GM10847 (cell line): ENCODE results near the gene DXO.
"Not testable (repeated sequence)": the region's sequence is repeated elsewhere in the genome, so short reads cannot be mapped to it uniquely, and the experiment has no call there.

Experiments used
- POLR2A ChIP-seq: IDR thresholded peaks from 2 replicates; pipeline ENCODE4 v1.6.1; 2011; ENCODE audit not compliant: insufficient read length; ENCODE audit errors: extremely low read depth

The DXO gene

DNA sequence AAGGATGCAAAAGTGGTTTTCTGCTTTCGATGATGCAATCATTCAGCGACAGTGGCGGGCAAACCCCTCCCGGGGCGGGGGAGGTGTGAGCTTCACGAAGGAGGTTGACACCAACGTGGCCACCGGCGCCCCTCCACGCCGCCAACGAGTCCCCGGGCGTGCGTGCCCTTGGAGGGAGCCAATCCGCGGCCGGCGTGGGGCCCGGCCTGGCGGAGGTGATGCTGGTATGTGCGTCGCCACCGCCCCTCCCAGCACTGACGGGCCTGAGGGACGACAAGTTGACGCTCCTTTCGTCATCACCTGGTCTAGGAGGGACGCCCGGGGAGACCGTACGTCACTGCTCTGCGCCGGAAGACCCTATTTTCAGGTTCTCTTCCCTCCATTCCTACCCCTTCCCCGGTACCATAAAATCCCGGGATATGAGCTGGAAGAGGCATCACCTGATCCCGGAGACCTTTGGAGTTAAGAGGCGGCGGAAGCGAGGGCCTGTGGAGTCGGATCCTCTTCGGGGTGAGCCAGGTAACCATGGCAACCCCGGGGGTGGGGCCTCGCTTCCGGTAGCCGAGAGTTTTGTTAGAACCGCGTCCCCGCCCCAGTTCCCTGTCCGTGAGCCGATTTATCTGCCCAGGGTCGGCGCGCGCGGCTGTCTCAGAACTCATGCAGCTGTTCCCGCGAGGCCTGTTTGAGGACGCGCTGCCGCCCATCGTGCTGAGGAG is at the start of gene DXO:
TSS of gene DXO (minus strand) at position 146 of the 716 bp plus-strand sequence. CDS start 463 bp downstream, outside the sequence.
- TF ChIP-seq POLR2A = peak; percentile 24

DNA sequence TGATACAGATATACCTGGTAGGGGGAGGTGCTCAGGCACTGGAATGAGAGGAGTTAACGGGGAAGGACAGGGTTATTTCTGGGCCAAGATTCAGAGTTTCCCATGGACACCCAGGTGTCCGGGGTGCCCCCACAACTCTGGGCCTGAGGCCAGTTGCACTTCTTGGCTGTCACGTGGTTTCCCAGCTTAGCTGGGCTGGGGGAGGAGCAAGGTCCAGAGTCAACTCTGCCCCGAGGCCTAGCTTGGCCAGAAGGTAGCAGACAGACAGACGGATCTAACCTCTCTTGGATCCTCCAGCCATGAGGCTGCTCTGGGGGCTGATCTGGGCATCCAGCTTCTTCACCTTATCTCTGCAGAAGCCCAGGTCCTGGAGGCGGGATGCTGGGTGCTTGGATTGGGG is 42.6 kb upstream of the DXO start, which contains the start of gene C4B:
TSS of gene C4B (plus strand) at position 249 of the 400 bp plus-strand sequence. CDS start at position 300, 51 bp downstream.
- not testable (repeated sequence) for TF ChIP-seq POLR2A

DNA sequence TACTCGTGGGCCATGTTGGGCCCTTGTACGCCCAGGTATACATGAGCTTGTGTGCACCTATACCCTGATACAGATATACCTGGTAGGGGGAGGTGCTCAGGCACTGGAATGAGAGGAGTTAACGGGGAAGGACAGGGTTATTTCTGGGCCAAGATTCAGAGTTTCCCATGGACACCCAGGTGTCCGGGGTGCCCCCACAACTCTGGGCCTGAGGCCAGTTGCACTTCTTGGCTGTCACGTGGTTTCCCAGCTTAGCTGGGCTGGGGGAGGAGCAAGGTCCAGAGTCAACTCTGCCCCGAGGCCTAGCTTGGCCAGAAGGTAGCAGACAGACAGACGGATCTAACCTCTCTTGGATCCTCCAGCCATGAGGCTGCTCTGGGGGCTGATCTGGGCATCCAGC is 9.8 kb upstream of the DXO start, which contains the start of gene C4A:
TSS of gene C4A (plus strand) at position 314 of the 400 bp plus-strand sequence. CDS start at position 365, 51 bp downstream.
- not testable (repeated sequence) for TF ChIP-seq POLR2A

GRCh38 chr6:31979238-31979898 is 7.4 kb upstream of the DXO start:
- TF ChIP-seq POLR2A = no peak

DNA sequence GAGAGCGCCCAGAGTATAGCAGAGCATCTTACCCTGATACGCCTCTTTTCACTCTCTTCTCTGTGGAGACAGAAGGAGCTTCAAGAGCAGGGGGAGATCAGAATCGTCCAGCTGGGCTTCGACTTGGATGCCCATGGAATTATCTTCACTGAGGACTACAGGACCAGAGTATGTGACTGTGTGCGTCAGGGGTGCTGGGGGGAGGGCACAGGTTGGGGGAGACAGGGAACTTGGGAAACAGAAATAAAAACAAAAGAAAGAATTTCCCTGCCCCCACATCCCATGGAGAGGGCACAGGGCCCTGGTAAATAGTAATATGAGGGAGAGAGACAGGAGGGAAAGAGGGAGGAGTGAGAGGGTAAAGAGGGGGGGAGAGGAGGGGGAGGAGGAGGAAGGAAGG is 6.9 kb upstream of the DXO start:
- no peak for TF ChIP-seq POLR2A

DNA sequence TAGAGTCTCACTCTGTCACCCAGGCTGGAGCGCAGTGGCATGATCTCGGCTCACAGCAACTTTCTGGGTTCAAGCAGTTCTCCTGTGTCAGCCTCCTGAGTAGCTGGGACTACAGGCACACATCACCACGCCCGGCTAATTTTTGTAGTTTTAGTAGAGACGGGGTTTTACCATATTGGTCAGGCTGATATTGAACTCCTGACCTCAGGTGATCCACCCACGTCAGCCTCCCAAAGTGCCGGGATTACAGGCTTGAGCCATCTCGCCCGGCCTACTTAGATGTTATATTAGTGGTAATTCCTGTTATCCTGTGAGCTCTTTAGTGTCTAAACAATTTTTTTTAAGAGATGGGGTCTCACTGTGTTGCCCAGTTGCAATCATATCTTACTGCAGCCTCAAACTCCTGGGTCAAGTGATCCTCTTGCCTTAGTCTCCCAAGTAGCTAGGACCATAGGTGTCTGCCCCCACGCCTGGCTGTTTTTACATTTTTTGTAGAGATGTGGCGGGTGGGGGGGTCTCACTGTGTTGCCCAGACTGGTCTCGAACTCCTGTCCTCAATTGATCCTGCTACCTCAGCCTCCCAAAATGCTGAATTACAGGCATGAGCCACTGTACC is 6.0 kb upstream of the DXO start:
- no peak for TF ChIP-seq POLR2A

DNA sequence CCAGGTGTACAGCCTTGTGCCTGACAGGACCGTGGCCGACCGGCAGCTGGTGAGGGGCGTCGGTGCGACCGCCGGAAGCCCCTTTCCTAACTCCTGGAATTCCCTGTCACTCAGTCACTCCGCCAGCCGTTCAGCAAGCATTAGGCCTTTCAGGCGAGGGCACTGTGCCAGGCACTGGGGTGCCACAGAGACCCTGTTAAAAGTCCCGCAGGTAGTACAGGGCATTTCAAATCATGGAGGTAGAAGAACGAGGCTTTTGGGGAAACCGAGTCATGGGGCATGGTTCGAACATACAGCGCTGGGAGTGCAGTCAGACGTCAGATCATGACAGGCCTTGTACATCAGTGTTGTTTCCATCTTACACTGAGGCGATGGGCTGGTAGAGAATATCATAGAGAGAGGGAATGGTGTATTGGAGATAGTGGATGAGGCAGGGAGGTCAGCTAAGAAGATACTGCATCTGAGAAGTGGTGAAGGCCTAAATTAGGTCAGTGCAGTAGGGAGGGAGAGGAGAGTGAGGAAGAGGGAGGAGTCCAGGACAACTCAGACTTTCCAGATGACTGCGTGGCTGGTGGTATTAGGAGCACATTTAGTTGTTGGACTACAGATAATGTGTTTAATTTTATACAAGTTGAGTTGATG is 892 bp upstream of the DXO start:
- no peak for TF ChIP-seq POLR2A

GRCh38 chr6:31971279-31971992 is 502 bp downstream of the DXO start:
- TF ChIP-seq POLR2A = no peak

DNA sequence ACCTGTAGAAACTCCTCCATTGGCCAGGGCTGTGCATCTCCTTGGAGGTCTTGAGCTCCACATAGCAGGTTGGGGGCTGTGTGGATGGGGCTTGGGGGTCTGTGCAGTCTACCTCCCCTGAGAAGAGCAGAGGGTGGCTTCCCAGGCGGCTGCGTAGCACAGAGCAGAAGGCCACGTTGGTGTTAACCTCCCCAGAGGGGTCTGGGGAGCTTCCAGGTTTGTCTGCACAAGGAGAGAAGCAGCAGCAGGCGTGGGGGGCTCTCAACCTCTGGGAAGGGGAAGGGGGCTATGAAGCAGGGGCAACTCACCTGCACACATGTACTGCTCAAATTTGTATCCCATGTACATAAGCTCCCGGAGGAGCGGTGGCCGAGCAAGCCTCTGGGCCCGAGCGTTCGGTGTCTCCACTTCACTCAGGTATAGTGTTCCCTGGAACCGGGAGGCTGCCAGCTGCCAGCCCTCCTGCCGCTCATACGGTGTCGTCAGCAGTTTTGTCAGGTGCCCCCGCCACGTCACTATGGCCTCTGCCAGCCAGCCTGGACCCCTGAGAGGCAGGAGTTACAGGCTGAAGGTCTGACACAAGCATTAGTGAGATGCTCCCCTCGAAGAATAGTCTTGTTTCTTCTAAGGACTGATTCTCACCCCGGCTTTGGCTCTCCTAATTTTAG is 1.2 kb downstream of the DXO start:
- no peak for TF ChIP-seq POLR2A

GRCh38 chr6:31969712-31970603 is 2.0 kb downstream of the DXO start:
- no peak for TF ChIP-seq POLR2A

DNA sequence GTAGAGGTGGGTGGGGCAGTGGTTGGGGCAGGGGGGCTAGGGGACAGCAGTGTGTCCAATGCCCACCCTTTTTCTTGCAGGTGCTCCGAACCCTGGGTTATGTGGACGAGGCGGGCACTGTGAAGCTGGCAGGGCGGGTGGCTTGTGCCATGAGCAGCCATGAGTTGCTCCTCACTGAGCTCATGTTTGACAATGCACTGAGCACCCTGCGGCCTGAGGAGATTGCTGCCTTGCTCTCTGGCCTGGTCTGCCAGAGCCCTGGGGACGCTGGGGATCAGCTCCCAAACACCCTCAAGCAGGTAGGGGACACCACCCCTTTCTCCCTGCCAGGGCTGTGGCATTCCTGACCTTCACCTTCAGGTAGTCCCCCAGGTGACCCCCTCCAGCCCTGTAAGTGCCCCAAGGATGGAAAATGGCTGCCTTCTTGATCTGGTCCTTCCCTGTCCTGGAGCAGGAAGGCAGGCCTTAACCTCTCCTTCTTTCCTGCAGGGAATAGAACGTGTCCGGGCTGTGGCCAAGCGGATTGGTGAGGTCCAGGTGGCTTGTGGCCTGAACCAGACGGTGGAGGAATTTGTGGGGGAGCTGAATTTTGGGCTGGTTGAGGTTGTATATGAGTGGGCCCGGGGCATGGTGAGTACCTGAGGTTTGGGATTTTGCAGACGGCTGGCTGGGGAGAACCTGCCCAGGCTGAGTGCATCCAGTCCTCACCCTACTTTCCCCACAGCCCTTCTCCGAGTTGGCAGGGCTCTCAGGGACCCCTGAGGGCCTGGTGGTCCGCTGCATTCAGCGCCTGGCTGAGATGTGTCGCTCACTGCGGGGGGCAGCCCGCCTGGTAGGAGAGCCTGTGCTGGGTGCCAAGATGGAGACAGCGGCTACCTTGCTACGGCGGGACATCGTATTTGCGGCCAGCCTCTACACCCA is 2.9 kb downstream of the DXO start:
- no peak for TF ChIP-seq POLR2A

DNA sequence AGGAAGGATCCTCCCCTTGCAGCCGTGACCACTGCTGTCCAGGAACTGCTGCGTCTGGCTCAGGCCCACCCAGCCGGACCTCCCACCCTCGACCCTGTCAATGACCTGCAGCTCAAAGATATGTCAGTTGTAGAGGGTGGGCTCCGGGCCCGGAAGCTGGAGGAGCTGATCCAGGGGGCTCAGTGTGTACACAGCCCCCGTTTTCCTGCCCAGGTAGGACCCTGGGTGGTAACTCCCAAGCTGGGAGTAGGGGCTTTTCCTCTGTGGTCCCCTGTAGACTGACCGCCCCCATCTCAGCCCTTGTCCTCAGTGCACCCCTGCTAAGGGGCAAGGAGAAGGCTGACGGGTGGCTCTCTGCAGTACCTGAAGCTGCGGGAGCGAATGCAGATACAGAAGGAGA is 3.6 kb downstream of the DXO start:
- TF ChIP-seq POLR2A = no peak
